Measurements from ENCODE around the gene SYNM. TPM values are rescaled to one million over a fixed set of nuclear protein-coding genes. Genes with fewer than 3 reads are reported as not detected.

SYNM gene
- total RNA-seq, 1 experiment from 2014 or later: 6.1 TPM

DNA sequence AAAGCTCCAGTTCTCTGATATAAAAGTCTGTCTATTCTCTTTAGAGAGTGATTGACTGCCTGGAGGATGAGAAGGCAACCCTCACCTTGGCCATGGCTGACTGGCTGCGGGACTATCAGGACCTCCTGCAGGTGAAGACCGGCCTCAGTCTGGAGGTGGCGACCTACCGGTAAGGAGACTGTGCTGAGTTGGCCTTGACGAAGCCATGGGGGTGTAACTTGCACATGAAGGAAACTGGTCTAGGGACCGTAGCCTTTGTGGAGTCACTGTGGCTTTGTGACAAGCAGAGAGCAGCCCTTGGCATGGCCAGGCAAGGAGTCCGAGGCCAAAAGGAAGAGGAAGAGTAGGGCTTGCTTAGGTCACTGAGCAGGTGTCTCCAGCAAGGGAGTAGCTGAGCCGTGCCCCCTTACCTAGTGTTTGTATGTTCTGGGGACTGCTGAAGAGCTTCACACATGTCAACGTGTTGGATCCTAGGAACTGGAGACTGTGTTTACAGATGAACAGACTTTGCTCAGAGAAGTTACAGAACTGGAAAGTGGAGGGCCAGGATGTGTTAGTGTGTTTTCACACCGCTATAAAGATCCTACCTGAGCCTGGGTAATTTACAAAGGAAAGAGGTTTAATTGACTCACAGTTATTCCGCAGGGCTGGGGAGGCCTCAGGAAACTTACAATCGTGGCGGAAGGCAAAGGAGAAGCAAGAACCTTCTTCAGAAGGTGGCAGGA lies 8.8 kb downstream of the SYNM start:
- Mint-ChIP-seq H3K36me3 (ENCODE audit: insufficient read depth, unreplicated experiment) (peaks cover 5% of the 10 kb centered on the region), H3K9me3 (ENCODE audit: unreplicated experiment) (no peaks in the 10 kb centered on the region), H3K4me3 (ENCODE audit: unreplicated experiment) (no peak overlapping the region), H3K4me1 (ENCODE audit: low read depth, unreplicated experiment) (no peaks in the 10 kb centered on the region), H3K27ac (ENCODE audit: unreplicated experiment) (no peak overlapping the region), H3K27me3 (ENCODE audit: insufficient read depth, unreplicated experiment) (no peaks in the 10 kb centered on the region)
- DNase-seq: no peak
- no peak overlapping the region for H3K4me3 ChIP-seq (ENCODE audit: low read depth, low read length)
- TF ChIP-seq, protein P1, sequence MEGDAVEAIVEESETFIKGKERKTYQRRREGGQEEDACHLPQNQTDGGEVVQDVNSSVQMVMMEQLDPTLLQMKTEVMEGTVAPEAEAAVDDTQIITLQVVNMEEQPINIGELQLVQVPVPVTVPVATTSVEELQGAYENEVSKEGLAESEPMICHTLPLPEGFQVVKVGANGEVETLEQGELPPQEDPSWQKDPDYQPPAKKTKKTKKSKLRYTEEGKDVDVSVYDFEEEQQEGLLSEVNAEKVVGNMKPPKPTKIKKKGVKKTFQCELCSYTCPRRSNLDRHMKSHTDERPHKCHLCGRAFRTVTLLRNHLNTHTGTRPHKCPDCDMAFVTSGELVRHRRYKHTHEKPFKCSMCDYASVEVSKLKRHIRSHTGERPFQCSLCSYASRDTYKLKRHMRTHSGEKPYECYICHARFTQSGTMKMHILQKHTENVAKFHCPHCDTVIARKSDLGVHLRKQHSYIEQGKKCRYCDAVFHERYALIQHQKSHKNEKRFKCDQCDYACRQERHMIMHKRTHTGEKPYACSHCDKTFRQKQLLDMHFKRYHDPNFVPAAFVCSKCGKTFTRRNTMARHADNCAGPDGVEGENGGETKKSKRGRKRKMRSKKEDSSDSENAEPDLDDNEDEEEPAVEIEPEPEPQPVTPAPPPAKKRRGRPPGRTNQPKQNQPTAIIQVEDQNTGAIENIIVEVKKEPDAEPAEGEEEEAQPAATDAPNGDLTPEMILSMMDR (IDR thresholded peaks at IDR 0.05; ENCODE audit: insufficient read depth in 1 of 2, low read depth in 1 of 2, low read length in 1 of 2, severe bottlenecking in 1 of 2, unreplicated experiment in 1 of 2): no peak
- H3K36me3 ChIP-seq (ENCODE audit: control insufficient read depth, insufficient read depth, low read length): no peaks in the 10 kb centered on the region
- POLR2A ChIA-PET: no interaction called here
- no peaks in the 10 kb centered on the region for H3K27me3 ChIP-seq (replicated peaks; ENCODE audit: control insufficient read depth, insufficient read depth, low read length)
- CTCF ChIA-PET: no interaction called here
- H3K9me3 ChIP-seq: no peaks in the 10 kb centered on the region
- BruUV-seq (replicated peaks): no TSS peak
- intact Hi-C loops (cut with micrococcal nuclease; ENCODE audit: unreplicated experiment): no loop called here
- no peaks in the 10 kb centered on the region for H3K4me1 ChIP-seq

DNA sequence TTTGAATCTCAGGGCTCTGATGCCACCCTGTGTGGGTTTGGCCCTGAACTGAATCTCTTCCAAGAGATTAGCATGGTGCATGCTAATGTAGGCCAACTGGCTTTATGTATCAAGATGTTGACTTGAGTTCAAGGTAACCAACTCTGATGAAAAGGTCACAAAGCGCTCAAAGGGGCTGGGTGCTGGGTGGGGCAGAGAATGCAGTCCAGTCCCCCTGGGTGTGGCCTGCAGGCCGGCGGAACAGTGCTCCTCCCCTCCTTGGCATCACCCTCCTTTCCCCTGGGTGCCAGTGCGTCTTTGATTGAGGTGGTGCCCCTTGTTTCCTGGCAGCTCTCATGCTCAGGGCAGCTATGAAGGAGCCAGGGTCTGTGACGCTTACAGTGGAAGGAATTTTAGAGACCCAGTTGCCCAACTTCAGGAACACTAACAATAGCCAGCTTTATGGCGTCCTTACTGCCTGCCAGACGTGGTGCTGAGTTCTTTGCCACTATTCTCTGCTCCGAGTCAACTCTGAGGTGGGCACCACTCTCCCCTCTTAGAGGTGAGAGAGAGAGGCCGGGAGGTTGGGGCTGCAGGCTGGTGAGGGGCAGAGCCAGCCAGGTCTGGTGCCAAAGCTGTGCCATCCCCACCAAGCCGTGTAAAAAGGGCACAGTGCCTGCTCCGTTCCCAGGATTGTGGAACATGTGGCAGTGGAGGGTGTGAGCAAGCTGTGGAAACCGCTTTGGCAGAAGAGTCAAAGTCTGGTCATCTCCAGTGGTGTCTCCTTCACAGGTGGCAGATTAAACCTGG lies 9.8 kb downstream of the SYNM start:
- Mint-ChIP-seq H3K27me3 (ENCODE audit: insufficient read depth, unreplicated experiment) (no peaks in the 10 kb centered on the region), H3K9me3 (ENCODE audit: unreplicated experiment) (no peaks in the 10 kb centered on the region), H3K27ac (ENCODE audit: unreplicated experiment) (no peak overlapping the region), H3K36me3 (ENCODE audit: insufficient read depth, unreplicated experiment) (peaks cover 5% of the 10 kb centered on the region), H3K4me3 (ENCODE audit: unreplicated experiment) (no peak overlapping the region), H3K4me1 (ENCODE audit: low read depth, unreplicated experiment) (no peaks in the 10 kb centered on the region)
- no peak for DNase-seq
- no TSS peak for BruUV-seq (replicated peaks)
- POLR2A ChIA-PET: no interaction called here
- intact Hi-C loops (cut with micrococcal nuclease; ENCODE audit: unreplicated experiment): no loop called here
- no peaks in the 10 kb centered on the region for H3K4me1 ChIP-seq
- CTCF ChIA-PET: interaction anchor here (1.2 kb wide), 1 partner anchor 9 kb away, joined by 3 read pairs; no protein-coding TSS in a partner anchor
- no peak overlapping the region for H3K4me3 ChIP-seq (ENCODE audit: low read depth, low read length)
- no peaks in the 10 kb centered on the region for H3K9me3 ChIP-seq
- TF ChIP-seq, protein P1 (IDR thresholded peaks at IDR 0.05; ENCODE audit: insufficient read depth in 1 of 2, low read depth in 1 of 2, low read length in 1 of 2, severe bottlenecking in 1 of 2, unreplicated experiment in 1 of 2): no peak
- no peaks in the 10 kb centered on the region for H3K27me3 ChIP-seq (replicated peaks; ENCODE audit: control insufficient read depth, insufficient read depth, low read length)
- H3K36me3 ChIP-seq (ENCODE audit: control insufficient read depth, insufficient read depth, low read length): no peaks in the 10 kb centered on the region

DNA sequence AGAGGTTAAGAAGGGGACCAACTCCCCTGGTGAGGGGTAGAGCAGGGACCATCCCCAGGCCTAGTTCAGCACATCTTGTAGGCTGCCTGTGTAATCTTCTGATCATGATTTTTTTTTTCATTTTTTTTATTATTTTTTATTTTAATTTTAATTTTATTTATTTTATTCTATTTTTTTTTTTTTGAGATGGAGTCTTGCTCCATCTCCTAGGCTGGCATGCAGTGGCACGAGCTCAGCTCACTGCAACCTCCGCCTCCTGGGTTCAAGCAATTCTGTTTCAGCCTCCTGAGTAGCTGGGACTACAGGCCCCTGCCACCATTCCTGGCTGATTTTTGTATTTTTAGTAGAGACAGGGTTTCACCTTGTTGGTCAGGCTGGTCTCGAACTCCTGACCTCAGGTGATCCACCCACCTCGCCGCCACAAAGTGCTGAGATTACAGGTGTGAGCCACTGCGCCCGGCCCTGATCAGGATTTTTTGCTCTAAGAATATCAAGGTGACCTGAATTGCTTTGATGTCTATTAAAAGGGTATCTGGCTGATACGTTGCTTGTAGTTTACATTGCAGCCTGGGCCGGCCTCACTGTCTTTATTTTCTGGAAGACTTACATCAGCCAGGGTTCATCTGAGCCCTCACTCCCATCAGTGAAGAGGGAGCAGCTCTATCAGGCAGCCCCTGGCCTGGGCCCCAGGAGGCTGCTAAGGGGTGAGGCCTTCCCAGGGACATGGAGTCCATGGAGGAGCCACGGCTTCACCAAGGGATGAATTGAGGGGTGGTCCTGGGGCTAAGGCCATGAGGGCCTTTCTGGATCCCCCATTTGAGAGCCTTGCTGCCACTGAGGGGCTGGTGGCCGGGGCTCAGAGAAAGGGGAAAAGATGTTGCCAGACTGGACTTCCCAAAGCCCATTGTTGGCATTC lies 10.7 kb downstream of the SYNM start:
- no peak overlapping the region for H3K27ac Mint-ChIP-seq (ENCODE audit: unreplicated experiment)
- TF ChIP-seq, protein P1 (IDR thresholded peaks at IDR 0.05; ENCODE audit: insufficient read depth in 1 of 2, low read depth in 1 of 2, low read length in 1 of 2, severe bottlenecking in 1 of 2, unreplicated experiment in 1 of 2): no peak
- Histone ChIP-seq H3K27me3 (replicated peaks; ENCODE audit: control insufficient read depth, insufficient read depth, low read length) (no peaks in the 10 kb centered on the region), H3K4me1 (no peaks in the 10 kb centered on the region), H3K9me3 (no peaks in the 10 kb centered on the region), H3K36me3 (ENCODE audit: control insufficient read depth, insufficient read depth, low read length) (no peaks in the 10 kb centered on the region), H3K4me3 (ENCODE audit: low read depth, low read length) (no peak overlapping the region)
- H3K9me3 Mint-ChIP-seq (ENCODE audit: unreplicated experiment): no peaks in the 10 kb centered on the region
- H3K27me3 Mint-ChIP-seq (ENCODE audit: insufficient read depth, unreplicated experiment): no peaks in the 10 kb centered on the region
- DNase-seq: no peak
- no peaks in the 10 kb centered on the region for H3K4me1 Mint-ChIP-seq (ENCODE audit: low read depth, unreplicated experiment)
- no TSS peak for BruUV-seq (replicated peaks)
- CTCF ChIA-PET: interaction anchor here (1.2 kb wide), 1 partner anchor 10 kb away, joined by 3 read pairs; no protein-coding TSS in a partner anchor
- no peak overlapping the region for H3K4me3 Mint-ChIP-seq (ENCODE audit: unreplicated experiment)
- peaks cover 5% of the 10 kb centered on the region for H3K36me3 Mint-ChIP-seq (ENCODE audit: insufficient read depth, unreplicated experiment)
- POLR2A ChIA-PET: no interaction called here
- intact Hi-C loops (cut with micrococcal nuclease; ENCODE audit: unreplicated experiment): no loop called here

All from Caco-2 (cell line).